HepG2 (cell line): ENCODE results near the gene TTLL8. TPM values are rescaled to one million over a fixed set of nuclear protein-coding genes. Genes with fewer than 3 reads are reported as not detected.

Source experiments
- ATAC-seq: fragments of 200-7000 bp; cut with Tn5 transposase; 3 replicates; pipeline ENCODE4 v1.9.1; 2020; ENCODE audit warnings: mild to moderate bottlenecking, moderate library complexity
- BruUV-seq: library from RNA; stranded (reverse); fragments of 400-500 nt; replicated peaks from 2 replicates; lab custom pipeline; 2021; lab: Mats Ljungman, UMichigan
- CTCF ChIA-PET: fragments of 300-600 bp; formaldehyde crosslinking; extraction: SDS; loops from one replicate; lab custom pipeline; 2021; ENCODE audit warnings: low total read pairs, inconsistent platforms, low intra/inter-chr PET ratio; lab: Yijun Ruan, JAX
- POLR2A ChIA-PET: fragments of 350-600 bp; sonication (Branson Sonifier 250); formaldehyde crosslinking; loops from one replicate; lab custom pipeline; 2020; ENCODE audit warnings: antibody characterized with exemption, inconsistent platforms; lab: Yijun Ruan, JAX
- DNase-seq: peaks from one replicate; pipeline ENCODE4 v3.0.0-alpha.2; 2015; ENCODE audit warnings: low spot score
- FAIRE-seq: peaks from 3 replicates; lab custom pipeline; 2011; peaks lifted over from hg19 to GRCh38; lab: Jason Lieb, UNC
- H2AFZ ChIP-seq: one replicate; pipeline ENCODE4 v1.6.1; 2011; ENCODE audit warnings: low read length, inconsistent platforms
- H3K27ac ChIP-seq: fragments of 300-600 bp; 3 replicates; pipeline ENCODE4 v1.8.0; 2011; ENCODE audit warnings: mixed run types, mild to moderate bottlenecking, mixed read lengths, low read length, inconsistent platforms; ENCODE audit not compliant: insufficient read depth; ENCODE audit errors: extremely low read length
- H3K27me3 ChIP-seq, 2 experiments: fragments of 200-600 bp in 1 of 2; 2 replicates in 1 of 2; 3 replicates in 1 of 2; pipeline versions ENCODE4 v1.6.0 to v1.8.0; 2011; ENCODE audit warnings: low read length in 2 of 2, mild to moderate bottlenecking in 2 of 2, moderate library complexity in 2 of 2, inconsistent platforms in 1 of 2; ENCODE audit not compliant: insufficient read depth in 2 of 2, control insufficient read depth in 1 of 2
- H3K36me3 ChIP-seq, 2 experiments: fragments of 200-600 bp in 1 of 2; replicated peaks in 1 of 2; 2 replicates in 1 of 2; 3 replicates in 1 of 2; pipeline versions ENCODE4 v1.5.1 to v1.8.0; 2011; ENCODE audit warnings: low read length in 2 of 2, inconsistent platforms in 1 of 2; ENCODE audit not compliant: insufficient read depth in 2 of 2, control insufficient read depth in 1 of 2
- H3K4me1 ChIP-seq: 2 replicates; pipeline ENCODE4 v1.5.1; 2012; ENCODE audit warnings: low read length, inconsistent platforms; ENCODE audit not compliant: insufficient read depth
- H3K4me2 ChIP-seq: 2 replicates; pipeline ENCODE4 v1.6.0; 2011; ENCODE audit warnings: low read depth, low read length, inconsistent platforms
- H3K4me3 ChIP-seq, 3 experiments: fragments of 200-600 bp in 1 of 3; sonication (generic), shearing (Covaris generic) in 1 of 3; replicated peaks in 1 of 3; 2 replicates each; pipeline ENCODE4 v1.5.1; 2011 to 2016; ENCODE audit warnings: low read length in 3 of 3, inconsistent platforms in 2 of 3, low read depth in 2 of 3, mild to moderate bottlenecking in 2 of 3, control low read depth in 1 of 3, mixed read lengths in 1 of 3; ENCODE audit not compliant: insufficient read depth in 1 of 3
- H3K79me2 ChIP-seq: one replicate; pipeline ENCODE4 v1.6.1; 2011; ENCODE audit warnings: low read length, inconsistent platforms; ENCODE audit not compliant: insufficient read depth
- H3K9ac ChIP-seq: 2 replicates; pipeline ENCODE4 v1.6.0; 2011; ENCODE audit warnings: mild to moderate bottlenecking, low read depth, low read length, inconsistent platforms; ENCODE audit not compliant: insufficient read depth
- H3K9me3 ChIP-seq: 2 replicates; pipeline ENCODE4 v1.5.1; 2012; ENCODE audit warnings: mild to moderate bottlenecking, low read length
- H4K20me1 ChIP-seq: 2 replicates; pipeline ENCODE4 v1.6.0; 2011; ENCODE audit warnings: inconsistent platforms, mild to moderate bottlenecking, low read length, moderate library complexity; ENCODE audit not compliant: insufficient read depth
- AGO1 ChIP-seq: fragments of 200-400 bp; formaldehyde crosslinking; IDR thresholded peaks from 2 replicates; pipeline ENCODE4 v1.6.1; 2017; ENCODE audit warnings: mild to moderate bottlenecking, low read depth, low read length, moderate library complexity; ENCODE audit not compliant: poor library complexity, severe bottlenecking
- ARNTL ChIP-seq: sonication (generic); formaldehyde crosslinking; IDR thresholded peaks from 2 replicates; pipeline ENCODE4 v1.4.0; 2020; ENCODE audit warnings: mild to moderate bottlenecking, missing genetic modification reagents
- GABPA ChIP-seq, 2 experiments: IDR thresholded peaks; 2 replicates each; pipeline ENCODE4 v1.6.1; 2011 to 2016; ENCODE audit warnings: low read depth in 2 of 2, low read length in 1 of 2, missing biosample characterization in 1 of 2, missing genetic modification characterization in 1 of 2
- HNRNPK ChIP-seq: fragments of 200-400 bp; formaldehyde crosslinking; IDR thresholded peaks from 2 replicates; pipeline ENCODE4 v1.6.1; 2018; ENCODE audit warnings: low read length, low read depth, moderate library complexity, mild to moderate bottlenecking; ENCODE audit not compliant: poor library complexity, severe bottlenecking
- HNRNPLL ChIP-seq: fragments of 200-400 bp; formaldehyde crosslinking; IDR thresholded peaks from 2 replicates; pipeline ENCODE4 v1.6.1; 2017; ENCODE audit warnings: mild to moderate bottlenecking, low read depth, low read length; ENCODE audit not compliant: poor library complexity, severe bottlenecking
- HOXD1 ChIP-seq: sonication (generic); formaldehyde crosslinking; IDR thresholded peaks from 2 replicates; pipeline ENCODE4 v1.5.0; 2020; ENCODE audit warnings: missing genetic modification reagents
- ISL2 ChIP-seq: sonication (generic); formaldehyde crosslinking; IDR thresholded peaks from 2 replicates; pipeline ENCODE4 v1.5.0; 2020; ENCODE audit warnings: missing genetic modification reagents
- POLR2AphosphoS5 ChIP-seq: IDR thresholded peaks from 2 replicates; pipeline ENCODE4 v1.6.1; 2012; ENCODE audit warnings: low read depth, low read length
- SAFB2 ChIP-seq: sonication (generic); formaldehyde crosslinking; IDR thresholded peaks from 2 replicates; pipeline ENCODE4 v1.5.1; 2020; ENCODE audit warnings: missing genetic modification reagents, low read depth, mild to moderate bottlenecking, borderline replicate concordance
- TRIM24 ChIP-seq: sonication (generic); formaldehyde crosslinking; IDR thresholded peaks from 2 replicates; pipeline ENCODE4 v1.8.0; 2022; ENCODE audit warnings: mild to moderate bottlenecking, missing genetic modification reagents
- ZNF251 ChIP-seq: sonication (generic); formaldehyde crosslinking; IDR thresholded peaks from 2 replicates; pipeline ENCODE4 v1.9.0; 2021; ENCODE audit warnings: mild to moderate bottlenecking, missing genetic modification reagents
- ZNF543 ChIP-seq: sonication (generic); formaldehyde crosslinking; IDR thresholded peaks from 2 replicates; pipeline ENCODE4 v1.4.0; 2020; ENCODE audit warnings: mild to moderate bottlenecking, missing genetic modification reagents
- ZNF775 ChIP-seq: sonication (generic); formaldehyde crosslinking; IDR thresholded peaks from 2 replicates; pipeline ENCODE4 v1.4.0; 2020; ENCODE audit warnings: missing genetic modification reagents, mild to moderate bottlenecking, moderate library complexity, borderline replicate concordance
- WGBS: methylation state at CpG from one replicate; pipeline ENCODE4 v1.1.6; 2017; ENCODE audit warnings: low lambda C conversion rate; 5-methylcytosine and 5-hydroxymethylcytosine counted together
- in situ Hi-C: cut with HindIII; loops from 2 replicates; pipeline ENCODE4 v1.10.0; 2017; ENCODE audit warnings: low pct_unique_long_range_greater_than_20kb; ENCODE audit not compliant: extremely low pct_ligation_motif_present
- intact Hi-C: fragments of 100-400 bp; cut with micrococcal nuclease; formaldehyde crosslinking; loops from one replicate; pipeline ENCODE4 v1.10.0; 2022; ENCODE audit not compliant: unreplicated experiment
- polyA plus RNA-seq, 8 experiments: library from polyadenylated mRNA; depleted of rRNA in 3 of 8; stranded (reverse) in 7 of 8; unstranded in 1 of 8; fragments of >200 nt; fragmentation: Illumina TruSeq in 4 of 8; extraction: Trizol in 4 of 8; gene quantifications; 2 replicates each; pipeline versions ENCODE4 v1.2.1 to v1.2.3, GENCODE V29; 2011 to 2016; ENCODE audit warnings: low read depth in 4 of 8, missing spikeins in 1 of 8, mixed read lengths in 1 of 8; ENCODE audit not compliant: insufficient read depth in 1 of 8
- total RNA-seq, 5 experiments: library from RNA; depleted of rRNA; stranded (reverse); fragments of >200 nt; fragmentation: Illumina TruSeq; extraction: Trizol; gene quantifications; 2 replicates each; pipeline ENCODE4 v1.2.3, GENCODE V29; 2016; ENCODE audit warnings: low read depth in 1 of 5
- TF ChIP-seq, protein P1 (sequence below): sonication (generic); formaldehyde crosslinking; IDR thresholded peaks from 2 replicates; pipeline ENCODE4 v1.8.1; 2022; ENCODE audit warnings: low read depth, mild to moderate bottlenecking, missing genetic modification reagents
- TF ChIP-seq, protein P2 (sequence below): sonication (generic); formaldehyde crosslinking; IDR thresholded peaks from 2 replicates; pipeline ENCODE4 v1.5.0; 2020; ENCODE audit warnings: missing genetic modification reagents

Gene TTLL8
- total and polyA plus RNA-seq, 2 of the 13 experiments (the other 11 are each of a cell fraction or from before 2014, with no cell fraction given) = not detected

DNA sequence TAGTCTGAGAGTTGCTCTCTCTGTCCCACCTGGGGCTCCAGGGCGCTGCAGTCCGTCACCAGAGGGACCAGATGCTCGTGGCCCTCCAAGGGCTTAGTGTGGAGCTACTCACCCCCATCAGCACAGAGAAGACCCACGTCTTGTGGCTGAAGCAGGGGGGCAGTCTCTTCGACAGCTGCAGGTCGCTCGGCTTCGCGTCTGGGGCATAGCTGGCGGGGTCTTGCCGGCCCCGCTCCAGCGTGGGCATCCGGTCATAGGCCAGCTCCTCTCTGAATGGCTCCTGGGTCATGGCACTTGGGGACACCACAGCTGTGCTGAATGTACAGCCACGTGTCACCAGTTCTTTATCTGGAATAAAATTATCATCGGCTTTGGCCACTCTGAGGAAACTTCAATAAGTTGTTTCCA is 26.5 kb upstream of the TTLL8 start:
- ATAC-seq = no peak
- in situ Hi-C loops = no loop called here
- H3K36me3 ChIP-seq = no peaks in the 10 kb centered on the region
- no peak for TF ChIP-seq ZNF775 (CRISPR knock-in tag)
- TF ChIP-seq ISL2 = no peak
- TF ChIP-seq AGO1 = no peak
- no peak for TF ChIP-seq POLR2AphosphoS5
- TF ChIP-seq HNRNPK = no peak
- TF ChIP-seq ZNF543 (CRISPR knock-in tag) = no peak
- no peak for TF ChIP-seq HNRNPLL
- TF ChIP-seq SAFB2 (CRISPR knock-in tag) = no peak
- TF ChIP-seq HOXD1 (CRISPR knock-in tag) = no peak
- TF ChIP-seq, protein P1, sequence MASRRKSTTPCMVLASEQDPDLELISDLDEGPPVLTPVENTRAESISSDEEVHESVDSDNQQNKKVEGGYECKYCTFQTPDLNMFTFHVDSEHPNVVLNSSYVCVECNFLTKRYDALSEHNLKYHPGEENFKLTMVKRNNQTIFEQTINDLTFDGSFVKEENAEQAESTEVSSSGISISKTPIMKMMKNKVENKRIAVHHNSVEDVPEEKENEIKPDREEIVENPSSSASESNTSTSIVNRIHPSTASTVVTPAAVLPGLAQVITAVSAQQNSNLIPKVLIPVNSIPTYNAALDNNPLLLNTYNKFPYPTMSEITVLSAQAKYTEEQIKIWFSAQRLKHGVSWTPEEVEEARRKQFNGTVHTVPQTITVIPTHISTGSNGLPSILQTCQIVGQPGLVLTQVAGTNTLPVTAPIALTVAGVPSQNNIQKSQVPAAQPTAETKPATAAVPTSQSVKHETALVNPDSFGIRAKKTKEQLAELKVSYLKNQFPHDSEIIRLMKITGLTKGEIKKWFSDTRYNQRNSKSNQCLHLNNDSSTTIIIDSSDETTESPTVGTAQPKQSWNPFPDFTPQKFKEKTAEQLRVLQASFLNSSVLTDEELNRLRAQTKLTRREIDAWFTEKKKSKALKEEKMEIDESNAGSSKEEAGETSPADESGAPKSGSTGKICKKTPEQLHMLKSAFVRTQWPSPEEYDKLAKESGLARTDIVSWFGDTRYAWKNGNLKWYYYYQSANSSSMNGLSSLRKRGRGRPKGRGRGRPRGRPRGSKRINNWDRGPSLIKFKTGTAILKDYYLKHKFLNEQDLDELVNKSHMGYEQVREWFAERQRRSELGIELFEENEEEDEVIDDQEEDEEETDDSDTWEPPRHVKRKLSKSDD = no peak
- TF ChIP-seq GABPA (IDR thresholded peaks at IDR 0.05; ENCODE audit: low read depth, low read length) = no peak
- TF ChIP-seq GABPA (CRISPR knock-in tag; IDR thresholded peaks at IDR 0.05; ENCODE audit: low read depth) = no peak
- TF ChIP-seq, protein P2, sequence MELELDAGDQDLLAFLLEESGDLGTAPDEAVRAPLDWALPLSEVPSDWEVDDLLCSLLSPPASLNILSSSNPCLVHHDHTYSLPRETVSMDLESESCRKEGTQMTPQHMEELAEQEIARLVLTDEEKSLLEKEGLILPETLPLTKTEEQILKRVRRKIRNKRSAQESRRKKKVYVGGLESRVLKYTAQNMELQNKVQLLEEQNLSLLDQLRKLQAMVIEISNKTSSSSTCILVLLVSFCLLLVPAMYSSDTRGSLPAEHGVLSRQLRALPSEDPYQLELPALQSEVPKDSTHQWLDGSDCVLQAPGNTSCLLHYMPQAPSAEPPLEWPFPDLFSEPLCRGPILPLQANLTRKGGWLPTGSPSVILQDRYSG (CRISPR knock-in tag) = no peak
- TF ChIP-seq ZNF251 = no peak
- no peak for TF ChIP-seq ARNTL (CRISPR knock-in tag)
- no peak for TF ChIP-seq TRIM24 (CRISPR knock-in tag)
- H4K20me1 ChIP-seq = no peaks in the 10 kb centered on the region
- intact Hi-C loops = no loop called here
- no peak overlapping the region for H3K4me2 ChIP-seq
- no peaks in the 10 kb centered on the region for H3K9me3 ChIP-seq
- H3K4me1 ChIP-seq = peaks cover 16% of the 10 kb centered on the region
- no peak for FAIRE-seq
- no peak overlapping the region for H3K27ac ChIP-seq
- no peak overlapping the region for H3K9ac ChIP-seq
- ChIA-PET POLR2A (no interaction called here), CTCF (no interaction called here)
- H3K79me2 ChIP-seq = no peaks in the 10 kb centered on the region
- DNase-seq = no peak
- H2AFZ ChIP-seq = no peak overlapping the region
- 77% methylated on average over 2 of the region's 16 CpGs for WGBS
- no TSS peak for BruUV-seq
- no peak overlapping the region for H3K4me3 ChIP-seq
- peaks cover 1 to 53% of the 10 kb centered on the region in 2 experiments; a peak in 4 of 5 replicates for H3K27me3 ChIP-seq
